ENCODE measurements around the gene RETREG3. TPM values are rescaled to one million over a fixed set of nuclear protein-coding genes. Genes with fewer than 3 reads are reported as not detected.
A peak's percentile ranks its signal among the peaks of the same experiment; 100 is the strongest.

The RETREG3 gene
- total RNA-seq, 4 donors from 2014 or later, result 87.9 to 97.0 (median 91.1) TPM

- Histone ChIP-seq H3K27ac (no peak overlapping the region), H3K4me1 (peaks cover 20% of the 10 kb centered on the region), H3K9me3 (no peaks in the 10 kb centered on the region), H3K27me3 (no peaks in the 10 kb centered on the region), H3K4me3 (no peak overlapping the region), H3K36me3 (peaks cover 57% of the 10 kb centered on the region)
- DNase-seq (ENCODE audit: low spot score in 2 of 2), result no peak
- 48% methylated on average over 2 of the region's 2 CpGs for WGBS
- TF ChIP-seq EP300 (IDR thresholded peaks at IDR 0.05) (no peak), POLR2A (IDR thresholded peaks at IDR 0.05) (no peak), CTCF (IDR thresholded peaks at IDR 0.05) (no peak), POLR2AphosphoS5 (IDR thresholded peaks at IDR 0.05) (no peak)
These were observed 29.2 kb downstream of the RETREG3 start for GRCh38 chr17:42579794-42580551.

GRCh38 chr17:42578282-42578869 is 30.8 kb downstream of the RETREG3 start:
- peak; percentile 81 to 85 for DNase-seq (ENCODE audit: low spot score in 2 of 2)
- TF ChIP-seq EP300 (IDR thresholded peaks at IDR 0.05) (no peak), CTCF (IDR thresholded peaks at IDR 0.05) (peak; percentile 72 to 77)
- Histone ChIP-seq H3K4me3 (peak overlapping the region; percentile 61), H3K36me3 (peaks cover 57% of the 10 kb centered on the region), H3K27ac (peak overlapping the region; percentile 81), H3K4me1 (peaks cover 17% of the 10 kb centered on the region), H3K27me3 (no peaks in the 10 kb centered on the region), H3K9me3 (no peaks in the 10 kb centered on the region)
- under 1% methylated on average over 20 of the region's 20 CpGs for WGBS

- Histone ChIP-seq H3K27me3 (no peaks in the 10 kb centered on the region), H3K4me1 (peaks cover 17% of the 10 kb centered on the region), H3K36me3 (peaks cover 57% of the 10 kb centered on the region), H3K9me3 (no peaks in the 10 kb centered on the region), H3K27ac (peak within 1 kb of the TSS; percentile 81), H3K4me3 (peak within 1 kb of the TSS; percentile 61)
- peak; percentile 98 to 99 for DNase-seq (ENCODE audit: low spot score in 2 of 2)
- WGBS, result 0% methylated on average over 32 of the region's 52 CpGs
- TF ChIP-seq EP300 (IDR thresholded peaks at IDR 0.05), result no peak
- peak in 2 of 3 donors; percentile 78 to 82 for TF ChIP-seq POLR2AphosphoS5 (IDR thresholded peaks at IDR 0.05)
- TF ChIP-seq CTCF (IDR thresholded peaks at IDR 0.05), result peak in 1 of 2 donors; percentile 29
These were observed 31.5 kb downstream of the RETREG3 start, which contains the start of gene PSMC3IP for GRCh38 chr17:42577532-42578281. Gene PSMC3IP, minus strand, starts transcription at chr17:42577729. Its CDS starts 43 bp downstream, at chr17:42577686.

GRCh38 chr17:42577140-42577531 is 32.0 kb downstream of the RETREG3 start:
- Histone ChIP-seq H3K36me3 (peaks cover 57% of the 10 kb centered on the region), H3K4me1 (peaks cover 17% of the 10 kb centered on the region), H3K4me3 (peak overlapping the region; percentile 61), H3K27ac (peak overlapping the region; percentile 81), H3K27me3 (no peaks in the 10 kb centered on the region), H3K9me3 (no peaks in the 10 kb centered on the region)
- WGBS, result 6% methylated on average over 16 of the region's 18 CpGs
- TF ChIP-seq CTCF (IDR thresholded peaks at IDR 0.05) (no peak), POLR2A (IDR thresholded peaks at IDR 0.05) (no peak), EP300 (IDR thresholded peaks at IDR 0.05) (no peak), POLR2AphosphoS5 (IDR thresholded peaks at IDR 0.05) (no peak)
- DNase-seq (ENCODE audit: low spot score in 2 of 2), result no peak

GRCh38 chr17:42574463-42574862 is 34.7 kb downstream of the RETREG3 start:
- Histone ChIP-seq H3K27me3 (no peaks in the 10 kb centered on the region), H3K27ac (no peak overlapping the region), H3K4me3 (no peak overlapping the region), H3K4me1 (peaks cover 20% of the 10 kb centered on the region), H3K9me3 (no peaks in the 10 kb centered on the region), H3K36me3 (peaks cover 59% of the 10 kb centered on the region)
- TF ChIP-seq EP300 (IDR thresholded peaks at IDR 0.05) (no peak), POLR2A (IDR thresholded peaks at IDR 0.05) (no peak), POLR2AphosphoS5 (IDR thresholded peaks at IDR 0.05) (no peak), CTCF (IDR thresholded peaks at IDR 0.05) (no peak)
- WGBS, result 82% methylated on average over 3 of the region's 3 CpGs
- DNase-seq (ENCODE audit: low spot score in 2 of 2), result no peak

Measured in suprapubic skin (tissue), 4 donors.